Measurements from ENCODE around the gene MYCBP2. TPM values are rescaled to one million over a fixed set of nuclear protein-coding genes. Genes with fewer than 3 reads are reported as not detected.

Gene MYCBP2
- polyA plus RNA-seq, 4 donors = 11.2 to 33.0 (median 23.5) TPM

GRCh38 chr13:77233159-77233558, 93.7 kb downstream of the MYCBP2 start:
- H3K36me3 ChIP-seq (ENCODE audit: control insufficient read depth in 3 of 3, insufficient read depth in 2 of 3, low read depth in 1 of 3, low read length in 3 of 3) = peaks cover 0 to 5% (median 4%) of the 10 kb centered on the region in 3 donors
- no peak for FAIRE-seq

GRCh38 chr13:77230560-77230959, 96.3 kb downstream of the MYCBP2 start:
- FAIRE-seq (no peak), DNase-seq (no peak)
- H3K4me3 ChIP-seq (ENCODE audit: low read depth in 1 of 3, low read length in 3 of 3) = no peak overlapping the region
- WGBS, 3 donors = 86 to 91% (median 89%) methylated on average over 5 of the region's 5 CpGs
- H3K27me3 ChIP-seq (ENCODE audit: control insufficient read depth in 3 of 3, insufficient read depth in 3 of 3, low read length in 3 of 3) = no peaks in the 10 kb centered on the region
- H3K9me3 ChIP-seq (ENCODE audit: control insufficient read depth in 2 of 2, insufficient read depth in 1 of 2, low read depth in 1 of 2, low read length in 1 of 2) = no peaks in the 10 kb centered on the region
- H3K36me3 ChIP-seq (ENCODE audit: control insufficient read depth in 3 of 3, insufficient read depth in 2 of 3, low read depth in 1 of 3, low read length in 3 of 3) = peaks cover 0 to 5% (median 3%) of the 10 kb centered on the region in 3 donors
- H3K27ac ChIP-seq (ENCODE audit: low read depth in 1 of 3, low read length in 2 of 3) = no peak overlapping the region
- H3K4me1 ChIP-seq (ENCODE audit: control insufficient read depth in 3 of 3, insufficient read depth in 2 of 3, low read depth in 1 of 3, low read length in 2 of 3) = no peaks in the 10 kb centered on the region

More at GRCh38 chr13:77233159-77233558, 93.7 kb downstream of the MYCBP2 start:
- Histone ChIP-seq H3K9me3 (ENCODE audit: control insufficient read depth in 2 of 2, insufficient read depth in 1 of 2, low read depth in 1 of 2, low read length in 1 of 2) (no peaks in the 10 kb centered on the region), H3K27ac (ENCODE audit: low read depth in 1 of 3, low read length in 2 of 3) (no peak overlapping the region), H3K4me3 (ENCODE audit: low read depth in 1 of 3, low read length in 3 of 3) (no peak overlapping the region), H3K4me1 (ENCODE audit: control insufficient read depth in 3 of 3, insufficient read depth in 2 of 3, low read depth in 1 of 3, low read length in 2 of 3) (no peaks in the 10 kb centered on the region), H3K27me3 (ENCODE audit: control insufficient read depth in 3 of 3, insufficient read depth in 3 of 3, low read length in 3 of 3) (no peaks in the 10 kb centered on the region)
- no peak for DNase-seq
- WGBS, 3 donors = 93 to 94% (median 94%) methylated on average over 4 of the region's 4 CpGs

GRCh38 chr13:77225946-77226345, 100.9 kb downstream of the MYCBP2 start:
- no peaks in the 10 kb centered on the region for H3K9me3 ChIP-seq (ENCODE audit: control insufficient read depth in 2 of 2, insufficient read depth in 1 of 2, low read depth in 1 of 2, low read length in 1 of 2)
- FAIRE-seq = no peak

GRCh38 chr13:77222909-77223308, 104.0 kb downstream of the MYCBP2 start:
- Histone ChIP-seq H3K36me3 (ENCODE audit: control insufficient read depth in 3 of 3, insufficient read depth in 2 of 3, low read depth in 1 of 3, low read length in 3 of 3) (peaks cover 0 to 2% (median 0%) of the 10 kb centered on the region in 3 donors), H3K27me3 (ENCODE audit: control insufficient read depth in 3 of 3, insufficient read depth in 3 of 3, low read length in 3 of 3) (no peaks in the 10 kb centered on the region), H3K27ac (ENCODE audit: low read depth in 1 of 3, low read length in 2 of 3) (no peak overlapping the region), H3K4me3 (ENCODE audit: low read depth in 1 of 3, low read length in 3 of 3) (no peak overlapping the region), H3K4me1 (ENCODE audit: control insufficient read depth in 3 of 3, insufficient read depth in 2 of 3, low read depth in 1 of 3, low read length in 2 of 3) (no peaks in the 10 kb centered on the region), H3K9me3 (ENCODE audit: control insufficient read depth in 2 of 2, insufficient read depth in 1 of 2, low read depth in 1 of 2, low read length in 1 of 2) (no peaks in the 10 kb centered on the region)
- WGBS, 3 donors = 89 to 98% (median 96%) methylated on average over 3 of the region's 3 CpGs
- FAIRE-seq (no peak), DNase-seq (no peak)

More at GRCh38 chr13:77225946-77226345, 100.9 kb downstream of the MYCBP2 start:
- no peak overlapping the region for H3K27ac ChIP-seq (ENCODE audit: low read depth in 1 of 3, low read length in 2 of 3)
- DNase-seq = no peak
- H3K4me1 ChIP-seq (ENCODE audit: control insufficient read depth in 3 of 3, insufficient read depth in 2 of 3, low read depth in 1 of 3, low read length in 2 of 3) = no peaks in the 10 kb centered on the region
- no peak overlapping the region for H3K4me3 ChIP-seq (ENCODE audit: low read depth in 1 of 3, low read length in 3 of 3)
- H3K36me3 ChIP-seq (ENCODE audit: control insufficient read depth in 3 of 3, insufficient read depth in 2 of 3, low read depth in 1 of 3, low read length in 3 of 3) = peaks cover 0 to 5% (median 3%) of the 10 kb centered on the region in 3 donors
- no peaks in the 10 kb centered on the region for H3K27me3 ChIP-seq (ENCODE audit: control insufficient read depth in 3 of 3, insufficient read depth in 3 of 3, low read length in 3 of 3)

- no peak overlapping the region for H3K27ac ChIP-seq (ENCODE audit: low read depth in 1 of 3, low read length in 2 of 3)
- H3K36me3 ChIP-seq (ENCODE audit: control insufficient read depth in 3 of 3, insufficient read depth in 2 of 3, low read depth in 1 of 3, low read length in 3 of 3) = peaks cover 0 to 2% (median 0%) of the 10 kb centered on the region in 3 donors
- no peaks in the 10 kb centered on the region for H3K27me3 ChIP-seq (ENCODE audit: control insufficient read depth in 3 of 3, insufficient read depth in 3 of 3, low read length in 3 of 3)
- no peak overlapping the region for H3K4me3 ChIP-seq (ENCODE audit: low read depth in 1 of 3, low read length in 3 of 3)
- no peak for FAIRE-seq
- no peaks in the 10 kb centered on the region for H3K4me1 ChIP-seq (ENCODE audit: control insufficient read depth in 3 of 3, insufficient read depth in 2 of 3, low read depth in 1 of 3, low read length in 2 of 3)
- 64 to 79% (median 71%) methylated on average over 3 of the region's 3 CpGs for WGBS, 3 donors
- no peaks in the 10 kb centered on the region for H3K9me3 ChIP-seq (ENCODE audit: control insufficient read depth in 2 of 2, insufficient read depth in 1 of 2, low read depth in 1 of 2, low read length in 1 of 2)
- DNase-seq = no peak
Observed at GRCh38 chr13:77222000-77222690, 104.7 kb downstream of the MYCBP2 start.

GRCh38 chr13:77219401-77219800, 107.5 kb downstream of the MYCBP2 start:
- no peaks in the 10 kb centered on the region for H3K9me3 ChIP-seq (ENCODE audit: control insufficient read depth in 2 of 2, insufficient read depth in 1 of 2, low read depth in 1 of 2, low read length in 1 of 2)
- no peak overlapping the region for H3K4me3 ChIP-seq (ENCODE audit: low read depth in 1 of 3, low read length in 3 of 3)
- WGBS, 3 donors = 75 to 88% (median 85%) methylated on average over 2 of the region's 2 CpGs
- DNase-seq (no peak), FAIRE-seq (no peak)
- H3K27me3 ChIP-seq (ENCODE audit: control insufficient read depth in 3 of 3, insufficient read depth in 3 of 3, low read length in 3 of 3) = no peaks in the 10 kb centered on the region
- H3K36me3 ChIP-seq (ENCODE audit: control insufficient read depth in 3 of 3, insufficient read depth in 2 of 3, low read depth in 1 of 3, low read length in 3 of 3) = peaks cover 0 to 4% (median 3%) of the 10 kb centered on the region in 3 donors
- no peak overlapping the region for H3K27ac ChIP-seq (ENCODE audit: low read depth in 1 of 3, low read length in 2 of 3)
- H3K4me1 ChIP-seq (ENCODE audit: control insufficient read depth in 3 of 3, insufficient read depth in 2 of 3, low read depth in 1 of 3, low read length in 2 of 3) = no peaks in the 10 kb centered on the region

GRCh38 chr13:77218274-77218673, 108.6 kb downstream of the MYCBP2 start:
- Histone ChIP-seq H3K4me3 (ENCODE audit: low read depth in 1 of 3, low read length in 3 of 3) (no peak overlapping the region), H3K4me1 (ENCODE audit: control insufficient read depth in 3 of 3, insufficient read depth in 2 of 3, low read depth in 1 of 3, low read length in 2 of 3) (no peaks in the 10 kb centered on the region), H3K27me3 (ENCODE audit: control insufficient read depth in 3 of 3, insufficient read depth in 3 of 3, low read length in 3 of 3) (no peaks in the 10 kb centered on the region), H3K27ac (ENCODE audit: low read depth in 1 of 3, low read length in 2 of 3) (no peak overlapping the region), H3K36me3 (ENCODE audit: control insufficient read depth in 3 of 3, insufficient read depth in 2 of 3, low read depth in 1 of 3, low read length in 3 of 3) (peaks cover 0 to 5% (median 4%) of the 10 kb centered on the region in 3 donors), H3K9me3 (ENCODE audit: control insufficient read depth in 2 of 2, insufficient read depth in 1 of 2, low read depth in 1 of 2, low read length in 1 of 2) (no peaks in the 10 kb centered on the region)
- DNase-seq (no peak), FAIRE-seq (no peak)
- 63 to 82% (median 76%) methylated on average over 4 of the region's 4 CpGs for WGBS, 3 donors

- WGBS, 3 donors = 97 to 100% (median 98%) methylated on average over 2 of the region's 2 CpGs
- Histone ChIP-seq H3K36me3 (ENCODE audit: control insufficient read depth in 3 of 3, insufficient read depth in 2 of 3, low read depth in 1 of 3, low read length in 3 of 3) (peaks cover 0 to 8% (median 6%) of the 10 kb centered on the region in 3 donors), H3K4me1 (ENCODE audit: control insufficient read depth in 3 of 3, insufficient read depth in 2 of 3, low read depth in 1 of 3, low read length in 2 of 3) (no peaks in the 10 kb centered on the region), H3K27me3 (ENCODE audit: control insufficient read depth in 3 of 3, insufficient read depth in 3 of 3, low read length in 3 of 3) (no peaks in the 10 kb centered on the region), H3K27ac (ENCODE audit: low read depth in 1 of 3, low read length in 2 of 3) (no peak overlapping the region), H3K4me3 (ENCODE audit: low read depth in 1 of 3, low read length in 3 of 3) (no peak overlapping the region), H3K9me3 (ENCODE audit: control insufficient read depth in 2 of 2, insufficient read depth in 1 of 2, low read depth in 1 of 2, low read length in 1 of 2) (no peaks in the 10 kb centered on the region)
- no peak for FAIRE-seq
- DNase-seq = no peak
Observed at GRCh38 chr13:77215543-77215942, 111.4 kb downstream of the MYCBP2 start.

GRCh38 chr13:77213644-77214043, 113.2 kb downstream of the MYCBP2 start:
- Histone ChIP-seq H3K4me1 (ENCODE audit: control insufficient read depth in 3 of 3, insufficient read depth in 2 of 3, low read depth in 1 of 3, low read length in 2 of 3) (no peaks in the 10 kb centered on the region), H3K4me3 (ENCODE audit: low read depth in 1 of 3, low read length in 3 of 3) (no peak overlapping the region), H3K36me3 (ENCODE audit: control insufficient read depth in 3 of 3, insufficient read depth in 2 of 3, low read depth in 1 of 3, low read length in 3 of 3) (peaks cover 0 to 11% (median 8%) of the 10 kb centered on the region in 3 donors), H3K27ac (ENCODE audit: low read depth in 1 of 3, low read length in 2 of 3) (no peak overlapping the region), H3K9me3 (ENCODE audit: control insufficient read depth in 2 of 2, insufficient read depth in 1 of 2, low read depth in 1 of 2, low read length in 1 of 2) (no peaks in the 10 kb centered on the region), H3K27me3 (ENCODE audit: control insufficient read depth in 3 of 3, insufficient read depth in 3 of 3, low read length in 3 of 3) (no peaks in the 10 kb centered on the region)
- FAIRE-seq (no peak), DNase-seq (no peak)
- WGBS, 3 donors = 83 to 92% (median 86%) methylated on average over 5 of the region's 5 CpGs
